Hematopoietic multipotent progenitor cell treated with erythropoietin and hydrocortisone succinate and interleukin-3 and kit ligand, for 4 days (in vitro differentiated cells): ENCODE results near the gene CPT1C.
"Not testable (repeated sequence)": the region's sequence is repeated elsewhere in the genome, so short reads cannot be mapped to it uniquely, and the experiment has no call there.

Experiments used
- DNase-seq: peaks from one replicate; pipeline ENCODE4 v3.0.0-alpha.2; 2015

Gene CPT1C

DNA sequence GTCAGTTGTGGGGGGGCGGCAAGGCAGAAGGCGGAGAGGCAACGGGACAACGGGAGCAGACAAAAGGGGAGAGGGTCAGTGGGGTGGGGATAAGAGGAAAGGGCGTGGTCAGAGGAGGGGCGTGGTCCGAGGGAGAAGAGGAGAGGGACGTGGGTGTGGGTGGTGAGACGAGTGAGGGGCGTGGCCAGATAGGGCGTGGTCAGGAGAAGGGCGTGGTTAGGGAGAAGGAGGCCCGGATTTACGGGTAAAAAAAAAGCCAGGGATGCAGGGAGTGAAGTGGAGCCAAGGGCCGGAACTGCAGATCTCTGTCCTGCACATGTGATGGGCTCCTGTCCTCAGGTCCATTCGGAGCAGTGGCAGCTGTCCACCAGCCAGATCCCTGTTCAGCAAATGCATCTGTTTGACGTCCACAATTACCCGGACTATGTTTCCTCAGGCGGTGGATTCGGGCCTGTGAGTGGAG, 21.5 kb downstream of the CPT1C start:
- peak; percentile 63 for DNase-seq

DNA sequence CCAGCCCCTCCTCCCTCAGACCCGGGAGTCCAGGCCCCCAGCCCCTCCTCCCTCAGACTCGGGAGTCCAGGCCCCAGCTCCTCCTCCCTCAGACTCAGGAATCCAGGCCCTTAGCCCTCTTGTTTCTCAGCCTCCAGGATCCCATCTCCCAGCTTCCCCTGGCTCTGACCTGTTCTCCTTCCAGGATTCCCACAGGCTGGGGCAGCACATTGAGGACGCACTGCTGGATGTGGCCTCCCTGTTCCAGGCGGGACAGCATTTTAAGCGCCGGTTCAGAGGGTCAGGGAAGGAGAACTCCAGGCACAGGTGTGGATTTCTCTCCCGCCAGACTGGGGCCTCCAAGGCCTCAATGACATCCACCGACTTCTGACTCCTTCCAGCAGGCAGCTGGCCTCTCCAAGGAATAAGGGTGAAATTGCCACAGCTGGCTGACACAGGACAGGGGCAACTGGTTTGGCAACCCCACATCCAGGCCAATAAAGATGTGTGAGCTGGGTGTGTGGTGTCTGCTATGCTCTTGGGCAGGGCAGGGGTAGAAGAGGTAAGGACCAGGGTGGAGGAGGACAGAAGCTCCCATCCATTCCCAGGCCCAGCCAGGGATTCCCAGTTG, 22.4 kb downstream of the CPT1C start:
- no peak for DNase-seq

DNA sequence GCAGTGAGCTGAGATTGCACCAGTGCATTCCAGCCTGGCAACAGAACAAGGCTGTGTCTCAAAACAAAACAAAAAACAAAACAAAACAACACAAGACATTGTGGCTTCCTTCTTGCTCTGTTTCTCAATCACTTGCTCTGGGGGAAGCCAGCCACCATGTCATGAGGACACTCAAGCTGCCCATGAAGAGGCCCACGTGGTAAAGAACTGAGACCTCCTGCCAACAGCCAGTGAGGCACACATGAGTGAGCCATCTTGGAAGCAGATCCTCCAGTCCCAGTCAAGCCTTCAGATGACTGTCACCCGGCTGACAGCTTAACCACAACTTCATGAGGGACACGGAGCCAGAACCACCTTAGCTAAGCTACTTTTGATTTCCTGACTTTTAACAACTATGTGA, 25.2 kb downstream of the CPT1C start:
- peak; percentile 27 for DNase-seq

DNA sequence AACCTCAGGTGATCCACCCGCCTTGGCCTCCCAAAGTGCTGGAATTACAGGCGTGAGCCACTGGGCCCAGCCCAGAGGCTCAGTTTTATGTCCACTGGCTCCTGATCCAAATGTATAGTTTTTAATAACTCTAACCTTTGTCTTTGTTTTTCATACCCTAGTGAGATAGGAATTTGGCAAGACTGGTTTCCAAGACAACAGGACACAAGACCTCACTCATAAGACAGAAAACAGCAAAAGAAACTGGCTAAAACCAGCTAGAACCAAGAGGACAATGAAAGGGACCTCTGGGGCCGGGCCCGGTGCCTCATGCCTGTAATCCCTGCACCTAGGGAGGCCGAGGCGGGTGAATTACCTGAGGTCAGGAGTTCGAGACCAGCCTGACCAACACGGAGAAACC, 27.6 kb downstream of the CPT1C start:
- peak; percentile 10 for DNase-seq

DNA sequence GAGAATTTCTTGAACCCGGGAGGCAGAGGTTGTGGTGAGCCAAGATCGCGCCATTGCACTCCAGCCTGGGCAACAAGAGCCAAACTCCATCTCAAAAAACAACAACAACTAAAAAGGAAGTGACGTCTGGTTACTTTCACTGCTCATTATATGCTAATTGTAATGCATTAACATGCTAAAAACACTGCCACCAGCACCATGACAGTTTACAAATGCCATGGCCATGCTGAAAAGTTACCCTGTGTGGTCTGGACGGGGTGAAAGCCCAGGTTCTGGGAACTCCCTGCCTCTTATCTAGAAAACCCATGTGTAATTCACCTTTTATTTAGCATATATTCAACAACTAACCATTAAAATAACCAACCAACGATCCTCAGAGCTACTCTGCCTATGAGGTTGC, 28.1 kb downstream of the CPT1C start:
- DNase-seq, result no peak

DNA sequence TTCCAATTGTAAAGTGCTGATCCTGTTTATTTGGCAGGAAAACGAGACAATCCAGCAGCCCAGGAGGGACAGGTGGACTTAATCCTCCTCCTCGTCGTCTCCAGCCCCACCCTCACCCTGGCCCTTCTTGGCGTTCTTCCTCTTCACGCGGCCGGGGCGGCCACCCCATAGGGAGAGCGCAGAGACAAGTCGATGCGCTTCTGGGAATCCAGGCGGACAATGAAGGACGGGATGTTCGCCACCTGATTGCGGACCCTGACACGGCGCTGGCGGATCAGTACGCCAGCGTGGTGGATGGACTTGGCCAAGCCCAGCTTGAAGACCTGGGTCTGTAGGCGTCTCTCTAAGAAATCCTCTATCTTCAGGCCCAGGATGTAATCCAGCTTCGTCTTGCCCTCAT, 28.5 kb downstream of the CPT1C start:
- DNase-seq, result not testable (repeated sequence)

DNA sequence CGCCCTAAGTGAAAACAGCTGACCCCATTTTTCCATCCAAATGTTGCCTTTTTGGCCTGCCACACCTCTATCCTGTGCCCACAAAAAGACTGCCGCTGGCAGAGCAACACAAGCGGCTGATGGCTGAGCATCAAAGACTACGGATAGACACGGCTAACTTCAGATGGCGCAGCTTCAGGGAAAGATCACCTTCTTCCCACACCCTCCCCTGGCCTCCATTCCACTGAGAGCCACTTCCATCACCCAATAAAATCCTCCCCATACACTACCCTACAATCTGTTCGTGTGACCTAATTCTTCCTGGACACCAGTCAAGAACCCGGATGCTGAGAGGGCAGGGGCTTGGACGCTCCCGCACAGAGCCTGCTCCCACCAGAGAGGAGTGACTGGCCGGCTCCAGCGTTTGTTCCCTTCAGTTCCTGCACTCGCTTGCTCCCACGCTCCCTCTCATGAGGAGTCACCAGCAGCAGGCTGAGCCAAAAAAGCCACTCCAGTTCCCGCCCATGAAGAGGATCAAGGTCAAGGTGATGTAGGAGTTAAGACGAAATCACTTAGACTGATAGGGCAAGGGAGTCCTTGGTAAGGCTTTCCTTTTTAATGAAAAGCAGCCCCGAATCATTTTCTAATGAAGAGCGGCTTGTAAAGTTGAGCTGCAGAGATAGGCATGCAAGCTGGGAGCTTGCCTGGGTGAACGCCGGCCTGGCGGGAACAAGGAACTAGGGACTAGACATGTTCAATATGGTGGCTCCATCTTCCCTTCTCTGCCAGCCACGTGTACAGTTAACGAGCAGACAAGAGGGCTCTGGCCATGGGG, 36.5 kb downstream of the CPT1C start:
- no peak for DNase-seq

DNA sequence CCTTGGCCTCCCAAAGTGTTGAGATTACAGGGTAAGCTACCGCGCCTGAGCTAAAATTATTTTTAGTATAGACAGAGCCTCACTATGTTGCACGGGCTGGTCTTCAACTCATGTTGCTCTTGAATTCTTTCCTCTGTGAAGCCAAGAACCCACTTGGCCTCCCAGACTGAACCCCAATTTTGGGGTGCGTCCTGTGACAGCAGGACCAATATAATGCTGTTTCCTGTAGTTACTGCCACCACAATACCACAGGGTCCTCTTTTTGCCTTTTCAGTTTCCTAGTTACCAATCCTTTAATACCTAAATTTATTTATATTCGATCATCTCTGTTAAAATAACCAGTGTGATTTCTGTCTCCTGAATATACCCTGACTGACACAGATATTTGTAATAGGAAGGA, 39.2 kb downstream of the CPT1C start:
- DNase-seq, result peak; percentile 65

DNA sequence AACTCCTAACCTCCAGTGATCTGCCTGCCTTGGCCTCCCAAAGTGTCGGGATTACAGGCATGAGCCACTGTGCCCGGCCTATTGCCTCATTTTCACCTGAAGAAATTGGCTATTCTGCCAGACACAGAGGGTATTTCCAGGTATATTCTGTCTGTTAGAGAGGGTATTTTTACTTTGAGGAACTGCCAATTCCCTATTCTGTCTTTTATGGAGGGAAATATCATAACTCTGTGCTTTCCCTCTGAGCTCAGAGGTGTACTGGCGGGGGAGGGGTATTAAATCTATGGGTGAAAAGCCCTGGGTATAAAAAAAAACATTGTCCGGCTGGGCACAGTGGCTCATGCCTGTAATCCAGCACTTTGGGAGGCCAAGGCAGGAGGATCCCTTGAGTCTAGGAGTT, 47.4 kb downstream of the CPT1C start:
- no peak for DNase-seq

DNA sequence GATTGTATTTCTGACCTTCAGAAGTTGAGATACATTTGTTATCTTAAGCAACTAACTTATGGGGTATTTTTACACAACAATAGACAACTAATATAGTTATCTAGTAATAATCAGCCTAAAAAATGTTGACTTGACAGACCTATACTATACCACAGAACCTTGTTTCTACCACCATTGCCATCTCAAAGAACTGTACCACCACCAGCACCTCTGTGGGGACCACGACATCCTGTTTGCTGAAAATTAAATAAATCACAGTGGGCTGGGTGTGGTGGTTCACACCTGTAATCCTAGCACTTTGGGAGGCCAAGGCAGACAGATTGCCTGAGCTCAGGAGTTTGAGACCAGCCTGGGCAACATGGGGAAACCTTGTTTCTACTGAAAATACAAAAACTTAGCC, 48.2 kb downstream of the CPT1C start:
- DNase-seq, result no peak

DNA sequence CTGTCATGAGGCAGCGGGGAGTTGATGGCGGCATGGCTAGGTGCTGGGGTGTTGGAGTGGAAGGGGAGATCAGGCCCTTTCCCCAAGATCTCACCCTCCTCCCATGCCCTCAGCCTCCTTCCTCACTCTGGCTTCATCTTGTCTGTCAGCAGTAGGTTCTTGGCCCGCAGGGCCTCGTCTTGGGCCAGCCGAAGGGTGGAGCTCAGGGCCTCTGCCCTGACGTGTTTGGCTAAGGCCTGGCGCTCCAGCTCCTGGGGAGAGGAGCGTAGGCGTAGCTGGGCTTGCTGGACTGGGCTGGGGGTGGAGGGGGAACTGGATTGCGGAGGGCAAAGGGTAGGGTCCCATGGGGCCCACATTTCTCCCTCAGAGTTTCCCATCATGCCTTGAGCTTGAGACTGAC, 49.0 kb downstream of the CPT1C start:
- DNase-seq, result no peak

DNA sequence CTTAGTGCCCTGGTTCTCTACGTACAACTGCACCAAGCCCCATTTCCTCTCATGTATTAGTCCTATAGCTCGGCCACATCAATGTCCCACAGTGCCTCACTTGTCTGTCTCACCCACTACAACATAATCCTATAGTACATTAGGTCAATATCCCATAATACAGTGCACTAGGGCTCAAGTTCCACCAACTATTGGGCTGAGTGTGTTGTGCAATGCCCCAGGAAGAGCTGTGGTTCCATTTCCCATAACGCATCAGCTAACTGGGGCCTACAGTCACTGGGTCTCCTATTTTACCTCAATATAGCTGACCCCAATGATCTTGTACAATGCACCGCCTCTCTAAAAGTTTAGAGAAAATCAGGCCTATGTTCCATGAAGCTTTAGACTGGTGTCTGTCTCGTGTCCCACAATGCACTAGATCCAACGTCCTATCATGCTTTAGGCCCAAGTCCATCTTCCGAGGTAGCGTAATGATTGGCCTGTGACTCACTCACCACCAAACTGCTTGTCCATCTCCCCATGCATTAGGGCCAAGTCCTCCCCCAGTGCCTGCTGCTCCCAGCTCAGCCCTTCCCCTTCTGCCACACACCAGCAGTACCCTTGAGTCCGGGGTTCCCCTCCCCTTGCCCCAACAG, 50.4 kb downstream of the CPT1C start:
- DNase-seq, result peak; percentile 35

DNA sequence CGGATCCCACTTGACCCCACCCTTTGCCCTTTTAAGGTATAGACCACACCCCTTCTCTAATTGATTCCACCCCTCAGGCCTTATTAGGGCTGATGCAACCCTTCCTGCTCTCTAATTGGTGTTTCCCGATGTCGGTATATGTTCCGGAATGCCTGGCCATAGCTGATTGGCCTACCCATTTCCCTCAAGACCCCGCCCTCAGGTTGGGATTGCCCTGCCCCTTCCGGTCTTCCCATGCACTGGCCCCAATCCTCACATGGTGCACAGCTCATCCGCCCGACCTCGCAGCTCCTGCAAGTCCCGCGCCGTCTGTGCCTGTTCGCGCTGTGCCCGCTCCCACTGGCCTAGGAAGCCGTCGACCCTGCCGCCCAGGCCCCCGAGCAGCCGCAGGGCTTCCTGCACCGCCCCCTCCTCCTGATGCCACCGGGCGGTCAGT, 54.0 kb downstream of the CPT1C start:
- DNase-seq, result no peak

DNA sequence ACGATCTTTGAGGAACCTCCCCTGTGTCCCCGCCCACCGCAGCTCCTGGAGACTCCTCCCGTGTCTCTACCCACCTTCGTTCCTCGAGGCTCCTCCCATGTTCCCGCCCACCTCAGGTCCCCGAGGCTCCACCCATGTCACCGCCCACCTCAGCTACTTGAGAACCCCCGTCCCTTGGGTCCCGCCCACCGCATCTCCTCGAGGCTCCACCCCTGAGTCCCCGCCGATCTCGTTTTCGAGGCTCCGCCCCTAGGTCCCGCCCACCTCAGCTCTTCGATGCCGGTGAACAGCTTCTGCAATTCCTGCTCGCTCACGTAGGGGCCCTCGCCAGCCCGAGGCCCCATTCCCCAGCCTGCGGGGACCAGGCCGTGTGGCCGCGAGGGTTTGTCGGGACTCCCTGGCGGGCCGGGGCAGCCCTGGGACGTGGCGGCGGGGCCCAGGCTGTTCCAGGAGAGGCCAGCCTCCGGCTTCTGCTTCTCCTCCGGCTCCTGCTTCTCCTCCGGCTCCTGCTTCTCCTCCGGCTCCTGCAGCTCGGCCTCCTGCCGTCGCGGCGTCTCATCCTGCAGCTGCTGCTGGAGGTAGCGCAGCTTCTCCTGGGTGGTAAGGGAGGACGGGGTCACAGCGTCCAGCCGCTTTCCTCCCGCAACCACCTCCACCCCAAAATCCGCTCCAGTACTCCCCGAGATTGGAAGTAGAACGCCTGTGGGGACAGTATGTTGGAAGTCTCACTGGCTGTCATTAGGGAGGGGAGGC, 55.5 kb downstream of the CPT1C start:
- peak; percentile 91 for DNase-seq

DNA sequence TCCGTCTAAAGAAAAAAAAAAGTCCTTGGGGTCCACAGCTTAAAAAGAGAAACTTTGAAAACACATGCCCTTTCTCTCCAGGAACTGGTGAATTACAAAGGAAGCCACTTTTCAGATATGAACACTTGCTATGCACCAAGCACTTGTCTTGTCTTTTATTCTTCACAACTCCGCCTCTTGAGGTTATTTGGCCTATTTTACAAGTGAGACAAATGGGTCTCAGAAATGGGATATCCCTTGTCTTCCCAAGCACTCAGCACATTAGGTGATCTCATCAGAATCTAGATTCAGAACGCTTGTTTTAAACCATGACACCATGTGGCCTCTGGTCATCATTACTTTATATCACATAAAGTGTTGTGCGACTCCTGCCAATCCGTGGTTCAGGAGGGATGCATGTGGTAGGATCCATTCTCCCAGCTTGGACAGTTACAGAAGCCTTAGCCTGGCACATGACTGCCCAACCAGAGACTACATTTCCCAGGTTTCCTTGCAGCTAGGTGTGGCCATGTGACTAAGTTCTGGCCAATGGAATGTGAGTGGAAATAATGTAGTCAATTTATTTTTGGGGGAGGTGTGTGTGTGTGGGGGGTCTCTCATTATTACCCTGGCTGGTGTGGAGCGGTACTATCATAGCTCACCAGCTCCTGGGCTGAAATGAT, 58.3 kb downstream of the CPT1C start:
- peak; percentile 38 for DNase-seq

DNA sequence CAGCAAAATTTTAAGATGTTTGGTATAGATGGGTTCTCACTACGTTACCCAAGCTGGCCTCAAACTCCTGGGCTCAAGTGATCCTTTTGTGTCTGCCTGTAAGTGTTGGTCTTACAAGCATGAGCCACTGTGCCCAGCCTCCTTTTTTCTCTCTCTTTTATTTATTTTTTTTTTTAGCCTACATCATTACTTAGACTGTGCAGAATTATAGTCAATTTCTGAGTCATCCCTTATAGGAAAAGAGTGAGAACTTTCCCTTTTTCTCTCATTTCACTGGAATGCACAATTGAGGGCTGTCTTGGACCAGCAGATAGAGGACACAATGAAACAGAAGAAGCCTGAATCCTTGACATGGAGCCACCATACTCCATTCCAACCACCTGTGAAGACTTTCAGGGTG, 58.9 kb downstream of the CPT1C start:
- DNase-seq, result no peak

DNA sequence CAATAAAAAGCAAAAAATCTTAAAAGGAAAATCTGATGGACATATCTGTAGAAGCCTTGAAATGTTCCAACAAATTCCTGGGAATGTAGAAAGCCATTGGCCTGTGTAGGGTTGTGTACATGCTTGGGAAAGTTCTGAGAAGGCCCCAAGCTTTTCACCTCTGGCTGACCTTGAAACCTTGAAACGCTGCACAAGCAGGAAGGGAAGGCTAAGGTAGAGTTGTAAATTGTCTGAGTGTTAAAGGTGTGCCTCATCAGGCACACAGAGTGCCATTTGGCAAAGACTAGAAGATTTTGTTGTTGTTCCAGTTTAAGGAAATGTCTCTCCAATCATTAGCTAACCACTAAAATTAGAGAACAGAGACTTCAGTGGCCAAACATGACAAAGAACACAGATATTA, 61.8 kb downstream of the CPT1C start:
- DNase-seq, result no peak

DNA sequence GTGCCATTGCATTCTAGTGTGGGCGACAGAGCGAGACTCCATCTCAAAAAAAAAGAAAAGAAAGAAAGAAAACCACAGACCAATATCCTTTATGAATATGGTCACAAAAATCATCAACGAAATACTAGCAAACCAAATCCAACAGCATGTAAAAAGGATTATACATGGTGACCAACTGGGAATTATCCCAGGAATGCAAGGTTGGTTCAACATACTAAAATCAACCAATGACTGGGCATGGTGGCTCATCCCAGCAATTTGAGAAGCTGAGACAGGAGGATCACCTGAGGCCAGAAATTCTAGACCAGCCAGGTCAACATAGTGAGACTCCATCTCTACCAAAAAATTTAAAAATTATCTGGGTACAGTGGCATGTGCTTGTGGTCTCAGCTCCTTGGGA, 65.0 kb downstream of the CPT1C start:
- no peak for DNase-seq

DNA sequence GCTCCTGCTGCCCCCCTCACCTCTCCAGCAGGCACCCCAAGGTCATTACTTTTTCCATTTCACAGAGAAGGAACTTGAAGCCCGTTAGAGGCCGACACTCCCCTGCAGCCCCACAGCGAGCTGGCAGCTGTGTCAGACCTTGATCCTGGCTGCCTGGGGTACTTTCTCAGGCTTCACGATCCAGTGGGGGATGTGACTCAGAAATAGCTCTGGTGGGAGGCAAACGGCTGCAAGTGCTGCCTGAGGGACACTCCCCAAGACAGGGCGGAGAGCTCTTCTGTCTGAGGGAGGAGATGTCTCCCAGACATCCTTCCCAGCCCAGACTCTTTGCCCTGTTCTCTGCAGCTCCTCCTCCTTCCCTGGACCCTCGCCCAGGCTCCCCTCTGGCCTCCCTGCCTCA, 67.4 kb downstream of the CPT1C start:
- DNase-seq, result no peak

DNA sequence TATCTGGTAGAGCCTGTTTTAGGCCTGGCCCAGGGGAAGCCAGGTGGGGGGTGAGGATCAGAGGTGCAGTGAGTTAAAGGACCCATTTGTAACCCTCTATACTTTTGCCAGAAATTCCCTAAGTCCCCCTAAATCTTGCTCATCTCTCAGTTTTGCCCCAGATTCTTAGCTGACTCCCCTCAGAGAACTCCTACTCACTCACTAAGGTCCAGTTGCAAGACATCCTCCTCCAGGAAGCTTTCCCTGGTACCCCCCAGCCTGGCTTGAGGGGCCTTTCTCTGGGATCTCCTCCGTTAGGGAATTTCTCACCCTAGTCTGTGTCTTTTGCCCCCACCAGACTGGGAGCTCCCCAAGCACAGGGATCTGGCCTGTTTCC, 70.3 kb downstream of the CPT1C start:
- no peak for DNase-seq

DNA sequence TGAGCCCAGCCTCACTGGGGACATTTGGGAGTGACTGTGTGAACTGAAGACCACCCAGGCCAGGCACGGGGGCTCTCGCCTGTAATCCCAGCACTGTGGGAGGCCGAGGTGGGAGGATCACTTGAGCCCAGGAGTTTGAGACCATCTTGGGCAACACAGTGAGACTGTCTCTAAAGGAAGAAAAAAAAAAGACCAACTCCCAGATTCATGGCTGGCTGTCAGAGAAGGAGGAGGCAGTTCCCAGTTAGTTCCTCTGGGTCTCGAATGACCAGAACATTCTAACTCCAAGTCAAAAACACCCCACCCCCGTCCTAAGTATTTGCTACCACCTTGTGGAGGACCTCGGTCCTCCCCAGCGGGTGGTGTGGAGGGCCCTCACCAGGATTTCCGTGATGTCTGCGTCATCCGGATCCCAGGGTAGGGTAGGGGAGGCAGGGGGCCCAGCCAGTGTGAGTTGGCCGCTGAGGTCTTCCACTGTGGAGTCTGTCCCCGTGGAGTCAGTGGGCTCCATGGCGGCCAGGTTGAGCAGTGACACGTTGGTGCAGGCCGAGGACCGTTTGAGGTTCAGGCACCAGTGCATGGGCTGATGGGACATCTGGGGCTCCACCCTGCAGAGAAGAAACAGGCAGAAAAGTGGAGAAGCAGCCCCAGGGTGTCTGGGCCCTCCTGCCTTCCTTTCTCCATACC, 70.9 kb downstream of the CPT1C start:
- DNase-seq, result peak; percentile 70

DNA sequence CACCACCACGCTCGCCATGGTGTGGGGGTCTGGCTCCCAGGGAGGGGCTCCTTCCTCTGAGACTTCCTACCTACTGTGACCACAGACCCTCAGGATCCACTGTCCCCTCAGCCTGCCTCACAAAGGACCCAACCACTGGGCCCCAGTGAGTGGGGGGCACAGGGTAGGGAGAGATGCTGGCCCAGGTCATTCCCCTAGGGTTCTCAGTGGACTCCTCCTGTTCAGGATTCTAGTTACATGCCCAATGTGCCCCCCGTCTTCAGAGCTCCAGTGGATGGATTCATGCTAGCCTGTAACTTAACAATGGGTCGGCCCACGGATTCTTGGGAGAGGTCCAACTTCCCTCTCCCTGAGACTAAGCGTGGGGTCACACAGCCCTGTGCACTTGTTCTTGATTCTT, 72.3 kb downstream of the CPT1C start, which contains the start of gene TSKS:
Gene TSKS (minus strand): TSS at position 77 of the 400 bp plus-strand sequence. CDS start 59 bp downstream, at position 18.
- DNase-seq, result no peak
